ENCODE measurements around the gene TMCO1.
A peak's percentile ranks its signal among the peaks of the same experiment; 100 is the strongest.
"Not testable (repeated sequence)": the region's sequence is repeated elsewhere in the genome, so short reads cannot be mapped to it uniquely, and the experiment has no call there.

Gene TMCO1

GRCh38 chr1:165726169-165726568, 42.5 kb downstream of the TMCO1 start:
- H3K4me3 ChIP-seq (replicated peaks; ENCODE audit: low read depth, low read length) = no peak overlapping the region
- no peak for TF ChIP-seq CTCF (IDR thresholded peaks at IDR 0.05; ENCODE audit: low read depth, low read length, missing control alignments)
- DNase-seq (ENCODE audit: extremely low read depth, low read depth) = no peak

- peak; percentile 67 for TF ChIP-seq CTCF (IDR thresholded peaks at IDR 0.05; ENCODE audit: low read depth, low read length, missing control alignments)
- DNase-seq (ENCODE audit: extremely low read depth, low read depth) = peak; percentile 39
- no peak overlapping the region for H3K4me3 ChIP-seq (replicated peaks; ENCODE audit: low read depth, low read length)
Observed at GRCh38 chr1:165717918-165718515, 50.7 kb downstream of the TMCO1 start.

GRCh38 chr1:165716265-165717051, 52.2 kb downstream of the TMCO1 start:
- H3K4me3 ChIP-seq (replicated peaks; ENCODE audit: low read depth, low read length); DNase-seq (ENCODE audit: extremely low read depth, low read depth): not testable (repeated sequence)

GRCh38 chr1:165712764-165713163, 55.9 kb downstream of the TMCO1 start:
- no peak for DNase-seq (ENCODE audit: extremely low read depth, low read depth)
- TF ChIP-seq CTCF (IDR thresholded peaks at IDR 0.05; ENCODE audit: low read depth, low read length, missing control alignments) = no peak
- no peak overlapping the region for H3K4me3 ChIP-seq (replicated peaks; ENCODE audit: low read depth, low read length)

- no peak for TF ChIP-seq CTCF (IDR thresholded peaks at IDR 0.05; ENCODE audit: low read depth, low read length, missing control alignments)
- H3K4me3 ChIP-seq (replicated peaks; ENCODE audit: low read depth, low read length) = no peak overlapping the region
Observed at GRCh38 chr1:165707984-165708706, 60.5 kb downstream of the TMCO1 start.

GRCh38 chr1:165703648-165704047, 65.0 kb downstream of the TMCO1 start:
- H3K4me3 ChIP-seq (replicated peaks; ENCODE audit: low read depth, low read length) = no peak overlapping the region
- no peak for DNase-seq (ENCODE audit: extremely low read depth, low read depth)
- no peak for TF ChIP-seq CTCF (IDR thresholded peaks at IDR 0.05; ENCODE audit: low read depth, low read length, missing control alignments)

More at GRCh38 chr1:165707984-165708706, 60.5 kb downstream of the TMCO1 start:
- no peak for DNase-seq (ENCODE audit: extremely low read depth, low read depth)

GRCh38 chr1:165701922-165702321, 66.7 kb downstream of the TMCO1 start:
- not testable (repeated sequence) for H3K4me3 ChIP-seq (replicated peaks; ENCODE audit: low read depth, low read length); DNase-seq (ENCODE audit: extremely low read depth, low read depth)

Measured in HFF-Myc (cell line).